GM12892 (cell line): Measurements from ENCODE around the gene MDM4.

ENCODE experiments used
- POLR2A ChIP-seq: IDR thresholded peaks from 2 replicates; pipeline ENCODE4 v1.6.1; 2011; ENCODE audit warnings: low read depth, low read length, control low read depth
- POLR2AphosphoS5 ChIP-seq: IDR thresholded peaks from 2 replicates; pipeline ENCODE4 v1.6.1; 2011; ENCODE audit warnings: low read depth, low read length, control low read depth
- TAF1 ChIP-seq: IDR thresholded peaks from 2 replicates; pipeline ENCODE4 v1.6.1; 2011; ENCODE audit warnings: low read depth, mild to moderate bottlenecking, control low read depth, low read length, borderline replicate concordance

- no peak for TF ChIP-seq TAF1
- 0 out of 2 replicates have a peak, but pooled peaks have one; percentile 43 for TF ChIP-seq POLR2AphosphoS5
- no peak; the same call in 1 of the 2 replicates for TF ChIP-seq POLR2A
Measured at GRCh38 chr1:204556458-204557052, 40.3 kb downstream of the MDM4 start.
